ENCODE measurements around the gene GNLY. TPM values are rescaled to one million over a fixed set of nuclear protein-coding genes. Genes with fewer than 3 reads are reported as not detected.

The GNLY gene
- polyA plus RNA-seq, 1 experiment = not detected

DNA sequence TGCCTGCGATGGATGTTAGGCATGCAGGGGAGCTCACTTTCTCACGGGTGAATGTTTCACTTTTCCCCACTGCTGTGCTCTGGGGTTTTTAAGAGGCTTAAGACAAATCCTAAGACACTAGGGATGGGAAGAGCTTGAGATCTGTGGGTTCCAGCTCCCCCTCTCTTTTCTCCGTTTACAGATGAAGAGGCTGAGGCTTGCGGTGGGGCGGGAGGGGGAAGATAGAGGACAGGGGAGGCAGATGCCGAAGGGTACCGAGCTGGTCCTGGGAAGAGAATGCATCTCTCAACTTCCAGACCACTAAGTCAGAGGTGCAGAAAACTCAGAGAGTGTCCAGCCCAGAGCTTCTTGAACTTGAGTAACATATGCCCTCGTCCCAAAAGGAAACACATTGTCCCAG lies 51.5 kb downstream of the GNLY start:
- TF ChIP-seq, protein P1, sequence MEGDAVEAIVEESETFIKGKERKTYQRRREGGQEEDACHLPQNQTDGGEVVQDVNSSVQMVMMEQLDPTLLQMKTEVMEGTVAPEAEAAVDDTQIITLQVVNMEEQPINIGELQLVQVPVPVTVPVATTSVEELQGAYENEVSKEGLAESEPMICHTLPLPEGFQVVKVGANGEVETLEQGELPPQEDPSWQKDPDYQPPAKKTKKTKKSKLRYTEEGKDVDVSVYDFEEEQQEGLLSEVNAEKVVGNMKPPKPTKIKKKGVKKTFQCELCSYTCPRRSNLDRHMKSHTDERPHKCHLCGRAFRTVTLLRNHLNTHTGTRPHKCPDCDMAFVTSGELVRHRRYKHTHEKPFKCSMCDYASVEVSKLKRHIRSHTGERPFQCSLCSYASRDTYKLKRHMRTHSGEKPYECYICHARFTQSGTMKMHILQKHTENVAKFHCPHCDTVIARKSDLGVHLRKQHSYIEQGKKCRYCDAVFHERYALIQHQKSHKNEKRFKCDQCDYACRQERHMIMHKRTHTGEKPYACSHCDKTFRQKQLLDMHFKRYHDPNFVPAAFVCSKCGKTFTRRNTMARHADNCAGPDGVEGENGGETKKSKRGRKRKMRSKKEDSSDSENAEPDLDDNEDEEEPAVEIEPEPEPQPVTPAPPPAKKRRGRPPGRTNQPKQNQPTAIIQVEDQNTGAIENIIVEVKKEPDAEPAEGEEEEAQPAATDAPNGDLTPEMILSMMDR (IDR thresholded peaks at IDR 0.05; ENCODE audit: insufficient read depth, low read depth, low read length) = no peak
- no peak overlapping the region for H3K4me3 ChIP-seq (ENCODE audit: low read depth, low read length)
- DNase-seq (ENCODE audit: low read depth) = no peak
- no peaks in the 10 kb centered on the region for H3K36me3 ChIP-seq (ENCODE audit: control insufficient read depth, insufficient read depth, low read length)
- ChIA-PET POLR2A (interaction anchor here (0.5 to 1.6 kb wide), 3 partner anchors 8 to 27 kb away, joined by 4 to 6 read pairs (median 4); partner anchors contain the start of gene ATOH8), CTCF (interaction anchor here (1.0 to 10.9 kb wide), 11 partner anchors 8 to 109 kb away, joined by 3 to 245 read pairs (median 4); partner anchors contain the start of gene ATOH8)
- no peaks in the 10 kb centered on the region for H3K27me3 ChIP-seq (ENCODE audit: control insufficient read depth, insufficient read depth, low read length)

DNA sequence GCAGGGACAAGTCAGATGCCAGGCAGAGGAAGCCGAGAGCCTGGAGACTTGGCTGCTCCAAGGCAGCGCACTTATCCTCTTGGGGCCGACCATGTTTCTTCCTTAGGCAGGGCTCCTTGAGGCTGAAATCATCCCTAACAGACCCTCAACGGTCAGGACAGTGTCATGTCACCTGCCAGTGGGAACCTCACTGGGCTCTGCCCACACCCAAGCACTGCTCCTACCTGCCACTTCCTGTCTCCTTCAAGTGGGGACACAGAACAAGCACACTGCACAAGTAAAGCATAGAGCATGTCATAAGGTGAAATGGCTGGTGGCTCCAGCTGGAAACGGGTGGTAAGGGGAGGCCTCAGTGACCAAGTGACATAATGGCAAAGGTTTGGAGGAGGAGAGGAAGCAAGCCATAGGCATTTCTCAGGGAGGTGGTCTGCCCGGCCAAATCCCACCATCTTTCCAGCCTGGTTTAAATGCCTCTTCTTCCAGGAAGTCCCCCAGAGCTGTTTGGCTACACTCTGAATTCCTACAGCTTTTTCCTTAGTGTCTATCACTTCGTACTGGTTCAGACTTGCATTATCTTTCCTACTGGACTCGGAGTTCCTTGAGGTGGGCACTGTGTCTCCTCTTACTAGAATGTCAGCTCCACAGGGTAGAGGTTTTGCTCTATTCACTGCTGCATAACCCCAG lies 52.3 kb downstream of the GNLY start:
- TF ChIP-seq, protein P1 (IDR thresholded peaks at IDR 0.05; ENCODE audit: insufficient read depth, low read depth, low read length) = no peak
- POLR2A ChIA-PET = interaction anchor here (1.1 kb wide), 1 partner anchor 26 kb away, joined by 6 read pairs; no protein-coding TSS in a partner anchor
- H3K27me3 ChIP-seq (ENCODE audit: control insufficient read depth, insufficient read depth, low read length) = no peaks in the 10 kb centered on the region
- DNase-seq (ENCODE audit: low read depth) = no peak
- no peaks in the 10 kb centered on the region for H3K36me3 ChIP-seq (ENCODE audit: control insufficient read depth, insufficient read depth, low read length)
- no peak overlapping the region for H3K4me3 ChIP-seq (ENCODE audit: low read depth, low read length)
- CTCF ChIA-PET = interaction anchor here (1.1 to 10.9 kb wide), 6 partner anchors 17 to 81 kb away, joined by 3 to 245 read pairs (median 12); no protein-coding TSS in a partner anchor

DNA sequence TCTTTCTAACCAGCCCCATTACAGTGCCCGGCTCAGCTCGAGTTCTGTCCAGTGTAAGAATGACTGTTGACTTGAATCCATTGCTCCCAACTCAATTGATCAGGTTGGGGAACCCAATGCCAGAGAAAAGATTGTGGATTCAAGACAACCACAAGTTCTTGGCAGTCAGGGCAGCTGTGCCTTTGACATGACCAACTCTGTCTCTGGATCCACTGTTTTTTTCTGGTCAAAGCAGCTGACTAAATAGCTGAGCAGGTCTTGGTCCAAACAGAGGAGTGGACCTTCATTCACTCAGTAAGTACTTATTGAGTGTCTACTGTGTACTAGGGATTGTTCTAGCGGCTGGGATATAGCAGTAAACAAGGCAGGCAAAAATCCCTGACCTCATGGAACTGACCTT lies 53.3 kb downstream of the GNLY start:
- H3K27me3 ChIP-seq (ENCODE audit: control insufficient read depth, insufficient read depth, low read length) = no peaks in the 10 kb centered on the region
- POLR2A ChIA-PET = no interaction called here
- no peak for DNase-seq (ENCODE audit: low read depth)
- CTCF ChIA-PET = interaction anchor here (1.1 to 10.9 kb wide), 3 partner anchors 18 to 61 kb away, joined by 3 to 245 read pairs (median 10); no protein-coding TSS in a partner anchor
- TF ChIP-seq, protein P1 (IDR thresholded peaks at IDR 0.05; ENCODE audit: insufficient read depth, low read depth, low read length) = no peak
- no peaks in the 10 kb centered on the region for H3K36me3 ChIP-seq (ENCODE audit: control insufficient read depth, insufficient read depth, low read length)
- H3K4me3 ChIP-seq (ENCODE audit: low read depth, low read length) = no peak overlapping the region

DNA sequence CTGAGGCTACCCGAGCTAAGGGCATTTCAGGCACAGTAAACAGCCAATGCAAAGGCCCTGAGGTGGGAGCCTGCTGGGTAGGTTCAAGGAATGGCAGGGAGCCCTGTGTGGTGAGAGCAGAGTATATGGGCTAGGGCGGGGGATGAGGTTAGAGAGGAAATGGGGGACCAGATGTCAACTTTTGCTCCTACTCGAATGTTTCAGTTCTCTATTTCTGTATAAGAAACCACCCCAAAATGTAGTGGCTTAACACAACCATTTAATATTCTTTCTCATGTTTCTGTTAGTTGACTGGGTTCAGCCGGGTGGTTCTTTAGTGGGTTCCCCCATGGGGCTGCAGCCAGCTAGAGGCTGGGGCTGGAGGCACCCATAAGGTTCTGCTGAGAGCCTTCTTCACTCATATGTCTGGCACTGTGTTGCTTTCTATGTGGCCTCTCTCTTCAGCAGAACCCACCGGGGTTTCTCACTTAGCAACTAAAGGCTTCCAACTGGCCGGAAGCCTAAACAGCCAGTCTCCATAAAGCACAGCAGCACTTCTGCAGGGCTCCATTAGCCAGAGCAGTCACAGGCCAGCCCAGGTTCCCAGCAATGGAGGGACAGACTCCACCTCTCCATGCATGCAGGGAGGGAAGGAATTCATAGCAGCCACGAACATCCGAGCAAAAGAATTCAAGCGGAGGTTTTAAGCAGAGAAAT lies 54.0 kb downstream of the GNLY start:
- TF ChIP-seq, protein P1 (IDR thresholded peaks at IDR 0.05; ENCODE audit: insufficient read depth, low read depth, low read length) = no peak
- no peaks in the 10 kb centered on the region for H3K27me3 ChIP-seq (ENCODE audit: control insufficient read depth, insufficient read depth, low read length)

More for the DNA sequence above, 54.0 kb downstream of the GNLY start:
- POLR2A ChIA-PET = no interaction called here
- H3K4me3 ChIP-seq (ENCODE audit: low read depth, low read length) = no peak overlapping the region
- DNase-seq (ENCODE audit: low read depth) = no peak
- no peaks in the 10 kb centered on the region for H3K36me3 ChIP-seq (ENCODE audit: control insufficient read depth, insufficient read depth, low read length)
- CTCF ChIA-PET = interaction anchor here (1.1 to 10.9 kb wide), 5 partner anchors 13 to 60 kb away, joined by 3 to 245 read pairs (median 44); no protein-coding TSS in a partner anchor

Small RNAs within 50 kb of the gene (small RNA-seq; reads per million reads assigned to genes)
- 0.63 reads per million for gene RNU1-38P (ENCODE audit: insufficient read length, low read depth, low replicate concordance)

Other genes with a start within 250 kb of the GNLY start
- gene MAT2A, start 155.2 kb upstream of the GNLY start, polyA plus RNA-seq (2011; rRNA removed) = 261 and 302 TPM in 2 replicates
- gene GGCX, start 132.9 kb upstream of the GNLY start, polyA plus RNA-seq (2011; rRNA removed) = 44.4 and 45.9 TPM in 2 replicates
- 0.70 and 2.0 TPM in 2 replicates for gene VAMP8, start 116.8 kb upstream of the GNLY start, polyA plus RNA-seq (2011; rRNA removed)
- gene VAMP5, start 109.9 kb upstream of the GNLY start, polyA plus RNA-seq (2011; rRNA removed) = 143 and 161 TPM in 2 replicates
- 376 and 394 TPM in 2 replicates for gene RNF181, start 98.6 kb upstream of the GNLY start, polyA plus RNA-seq (2011; rRNA removed)
- 11.4 and 19.1 TPM in 2 replicates for gene TMEM150A, start 91.7 kb upstream of the GNLY start, polyA plus RNA-seq (2011; rRNA removed)
- gene C2orf68, start 82.3 kb upstream of the GNLY start, polyA plus RNA-seq (2011; rRNA removed) = 16.4 and 18.9 TPM in 2 replicates
- 49.9 and 50.5 TPM in 2 replicates for gene USP39, start 78.2 kb upstream of the GNLY start, polyA plus RNA-seq (2011; rRNA removed)
- gene SFTPB, start 26.2 kb upstream of the GNLY start, polyA plus RNA-seq (2011; rRNA removed) = not detected in 2 replicates
- 12.5 and 19.5 TPM in 2 replicates for gene ATOH8, start 59.6 kb downstream of the GNLY start, polyA plus RNA-seq (2011; rRNA removed)
- 16.0 and 19.7 TPM in 2 replicates for gene ST3GAL5, start 194.6 kb downstream of the GNLY start, polyA plus RNA-seq (2011; rRNA removed)